GM15510 (cell line): Measurements from ENCODE around the gene SLITRK4.

Experiments used
- POLR2A ChIP-seq: IDR thresholded peaks from 3 replicates; pipeline ENCODE4 v1.6.1; 2011; ENCODE audit warnings: borderline replicate concordance; ENCODE audit not compliant: insufficient read length; ENCODE audit errors: extremely low read depth

SLITRK4 gene

DNA sequence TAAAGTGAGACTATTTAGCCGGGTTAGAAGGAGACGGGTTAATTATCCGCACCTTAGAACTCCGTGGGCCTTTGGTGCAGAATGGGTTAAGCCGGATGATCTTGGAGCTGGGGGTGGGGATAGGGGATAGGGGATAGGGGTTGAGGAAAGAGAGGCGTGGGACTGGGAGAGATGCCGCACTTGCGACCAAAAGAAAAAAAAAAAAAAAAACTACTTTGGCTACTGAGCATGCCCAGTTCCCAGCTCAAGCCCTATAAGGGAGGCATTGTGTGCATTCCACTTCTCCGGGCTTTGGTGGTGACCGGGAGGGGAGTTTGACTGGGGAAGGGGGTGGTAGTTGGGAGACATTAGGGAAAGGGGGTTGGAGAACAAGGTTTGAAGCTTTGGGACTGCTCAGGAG lies at the start of gene SLITRK4:
TSS of gene SLITRK4 (minus strand) at position 187 of the 400 bp plus-strand sequence. CDS start 4,993 bp downstream, outside the sequence.
- no peak for TF ChIP-seq POLR2A

DNA sequence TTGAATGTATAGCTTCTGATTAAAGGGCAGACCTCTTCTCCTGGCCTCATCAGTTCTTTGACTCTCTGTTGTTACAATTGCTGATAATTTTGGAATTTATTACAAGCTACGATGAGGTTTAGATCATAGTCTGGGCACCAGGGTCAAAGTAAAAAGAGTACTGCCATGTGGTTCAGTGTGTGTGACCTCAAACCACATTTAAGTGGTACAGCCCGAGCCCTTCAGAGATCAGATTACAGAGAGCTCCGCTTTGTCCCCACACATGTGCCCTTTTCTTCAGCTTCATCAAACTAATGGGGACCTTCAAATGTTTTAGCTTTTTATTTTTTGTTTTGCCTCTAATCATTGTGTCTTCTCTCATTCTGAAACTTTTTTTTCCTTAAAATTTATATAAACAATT lies 47.6 kb upstream of the SLITRK4 start:
- no peak for TF ChIP-seq POLR2A

DNA sequence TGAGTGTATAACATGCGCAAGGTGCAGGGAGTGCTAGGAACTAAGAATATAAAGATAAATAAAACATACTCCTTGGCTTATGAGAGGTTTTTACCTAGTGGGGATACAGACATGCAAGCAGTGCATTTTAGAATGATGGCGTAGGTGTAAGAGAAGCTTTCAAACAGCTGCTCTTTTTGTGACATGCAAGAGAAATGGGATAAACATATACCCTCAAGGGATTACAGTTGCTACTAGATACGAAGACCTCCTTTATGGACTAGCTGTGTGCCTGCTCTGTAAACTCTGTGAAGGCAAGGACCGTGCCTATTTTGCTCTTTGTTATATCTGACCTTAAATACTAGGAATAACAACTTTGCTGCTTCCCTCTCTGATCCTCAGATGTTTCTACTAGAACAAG lies 39.0 kb upstream of the SLITRK4 start:
- no peak for TF ChIP-seq POLR2A

GRCh38 chrX:143669395-143669794 lies 33.5 kb upstream of the SLITRK4 start:
- no peak for TF ChIP-seq POLR2A

- TF ChIP-seq POLR2A = no peak
Observed at GRCh38 chrX:143664302-143664701, 28.4 kb upstream of the SLITRK4 start.

- no peak for TF ChIP-seq POLR2A
Observed at GRCh38 chrX:143663755-143664154, 27.9 kb upstream of the SLITRK4 start.

DNA sequence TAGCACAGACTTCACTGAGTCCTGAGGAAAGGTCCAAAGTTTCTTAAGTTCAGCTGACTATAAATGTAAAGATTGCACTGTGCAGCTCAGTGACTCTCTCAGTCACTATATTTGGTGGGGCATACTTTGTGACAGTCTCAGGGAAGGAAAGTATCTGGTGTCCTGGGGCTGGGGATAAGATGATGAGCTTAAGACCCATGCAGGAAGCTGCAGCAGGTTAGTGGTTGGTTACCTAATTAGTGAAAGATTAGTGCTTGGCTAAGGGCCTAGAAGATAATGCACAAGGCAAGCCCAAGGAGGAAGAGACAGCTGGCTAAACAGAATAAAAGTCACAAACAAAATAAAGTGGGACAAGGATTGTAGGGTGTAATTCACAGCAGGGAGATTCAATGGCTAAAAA lies 25.4 kb upstream of the SLITRK4 start:
- no peak for TF ChIP-seq POLR2A

GRCh38 chrX:143648705-143649104 lies 12.8 kb upstream of the SLITRK4 start:
- no peak for TF ChIP-seq POLR2A

- no peak for TF ChIP-seq POLR2A
Observed at GRCh38 chrX:143642426-143642825, 6.5 kb upstream of the SLITRK4 start.

DNA sequence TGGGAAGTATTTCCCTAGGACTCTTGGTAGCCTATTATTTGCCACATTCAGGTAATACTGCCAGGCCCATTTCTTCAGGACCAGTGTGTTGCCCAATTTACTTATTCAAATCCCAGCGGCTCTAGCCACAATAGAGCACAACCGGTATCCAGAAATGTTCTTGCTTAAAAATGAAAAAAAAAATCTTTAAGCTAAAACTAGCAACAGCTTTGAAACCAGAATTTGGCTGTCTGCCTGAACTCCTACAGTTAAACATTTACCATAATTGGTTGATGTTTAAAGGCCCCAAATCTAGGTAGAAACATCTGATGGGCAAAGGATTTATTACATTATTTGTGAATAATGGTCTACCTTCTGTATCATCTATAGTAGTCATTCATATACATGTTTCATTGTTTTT lies 930 bp upstream of the SLITRK4 start:
- no peak for TF ChIP-seq POLR2A

DNA sequence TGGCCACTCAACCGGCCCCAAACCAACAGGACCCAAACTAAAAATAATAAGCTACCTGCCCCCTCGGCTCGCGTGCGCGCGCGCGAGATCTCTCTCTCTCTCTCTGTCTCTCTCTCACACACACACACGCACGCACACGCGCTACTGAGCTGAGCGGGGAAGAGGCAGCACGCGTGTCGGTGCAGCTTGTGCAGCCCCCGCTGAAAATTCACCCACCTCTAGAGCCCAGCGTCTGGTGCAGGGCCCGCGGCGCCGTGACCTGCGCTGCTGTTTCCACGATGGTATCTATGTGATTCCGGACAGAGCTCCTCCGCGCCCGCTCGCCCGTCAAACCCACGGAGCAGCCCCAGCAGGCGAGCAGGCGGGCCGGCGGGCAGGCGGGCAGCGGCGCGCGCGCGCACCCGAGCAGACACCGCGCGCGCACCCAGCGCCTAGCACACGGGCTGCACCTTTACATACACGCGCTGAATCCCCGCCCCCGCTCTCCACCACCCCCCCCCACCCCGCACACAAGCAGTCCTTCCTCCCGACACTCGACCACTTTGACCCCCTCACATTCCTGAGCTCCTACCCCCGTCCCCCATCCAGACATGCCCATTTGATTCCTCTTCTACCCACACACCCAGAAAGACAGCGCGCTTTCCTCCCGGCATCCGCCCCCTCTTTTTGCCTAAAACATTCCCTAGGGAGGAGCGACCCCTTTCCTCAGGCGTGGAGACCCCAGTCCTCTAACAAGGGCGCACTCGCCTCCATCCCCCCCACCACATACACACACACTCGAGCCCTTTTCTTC lies 1.0 kb downstream of the SLITRK4 start:
- no peak for TF ChIP-seq POLR2A

- no peak for TF ChIP-seq POLR2A
Observed at GRCh38 chrX:143634309-143634662, 1.6 kb downstream of the SLITRK4 start.

GRCh38 chrX:143633461-143634308 lies 2.2 kb downstream of the SLITRK4 start:
- no peak for TF ChIP-seq POLR2A

GRCh38 chrX:143632625-143633410 lies 3.1 kb downstream of the SLITRK4 start:
- no peak for TF ChIP-seq POLR2A

- no peak for TF ChIP-seq POLR2A
Observed at GRCh38 chrX:143623657-143624056, 12.2 kb downstream of the SLITRK4 start.
